Measurements from ENCODE around the gene HOXA6.

HOXA6 gene

GRCh38 chr7:27108390-27109127 lies 39.0 kb downstream of the HOXA6 start:
- DNase-seq (ENCODE audit: low spot score), result no peak

- no peak for DNase-seq (ENCODE audit: low spot score)
Observed at GRCh38 chr7:27107391-27108381, 39.9 kb downstream of the HOXA6 start.

- DNase-seq (ENCODE audit: low spot score), result no peak
Observed at GRCh38 chr7:27106901-27107240, 40.7 kb downstream of the HOXA6 start.

GRCh38 chr7:27106181-27106900 lies 41.2 kb downstream of the HOXA6 start:
- DNase-seq (ENCODE audit: low spot score), result no peak

GRCh38 chr7:27105301-27106031 lies 42.1 kb downstream of the HOXA6 start:
- no peak for DNase-seq (ENCODE audit: low spot score)

GRCh38 chr7:27104341-27105058 lies 43.1 kb downstream of the HOXA6 start:
- DNase-seq (ENCODE audit: low spot score), result no peak

GRCh38 chr7:27103489-27104226 lies 43.9 kb downstream of the HOXA6 start:
- no peak for DNase-seq (ENCODE audit: low spot score)

GRCh38 chr7:27102581-27103442 lies 44.8 kb downstream of the HOXA6 start, which contains the start of gene HOXA2:
Gene HOXA2, minus strand, starts transcription at chr7:27102683. Its CDS starts 183 bp downstream, at chr7:27102500.
- DNase-seq (ENCODE audit: low spot score), result no peak

GRCh38 chr7:27101957-27102580 lies 45.5 kb downstream of the HOXA6 start:
- DNase-seq (ENCODE audit: low spot score), result peak; percentile 25

- DNase-seq (ENCODE audit: low spot score), result no peak
Observed at GRCh38 chr7:27101171-27101956, 46.2 kb downstream of the HOXA6 start.

- no peak for DNase-seq (ENCODE audit: low spot score)
Observed at GRCh38 chr7:27100694-27101170, 46.8 kb downstream of the HOXA6 start.

- DNase-seq (ENCODE audit: low spot score), result no peak
Observed at GRCh38 chr7:27099453-27100370, 47.9 kb downstream of the HOXA6 start.

- DNase-seq (ENCODE audit: low spot score), result no peak
Observed at GRCh38 chr7:27098578-27099451, 48.8 kb downstream of the HOXA6 start.

GRCh38 chr7:27097686-27098577 lies 49.6 kb downstream of the HOXA6 start:
- no peak for DNase-seq (ENCODE audit: low spot score)

All from germinal center (tissue), 1 donor.